Measurements from ENCODE around the gene CTNNA1.

DNA sequence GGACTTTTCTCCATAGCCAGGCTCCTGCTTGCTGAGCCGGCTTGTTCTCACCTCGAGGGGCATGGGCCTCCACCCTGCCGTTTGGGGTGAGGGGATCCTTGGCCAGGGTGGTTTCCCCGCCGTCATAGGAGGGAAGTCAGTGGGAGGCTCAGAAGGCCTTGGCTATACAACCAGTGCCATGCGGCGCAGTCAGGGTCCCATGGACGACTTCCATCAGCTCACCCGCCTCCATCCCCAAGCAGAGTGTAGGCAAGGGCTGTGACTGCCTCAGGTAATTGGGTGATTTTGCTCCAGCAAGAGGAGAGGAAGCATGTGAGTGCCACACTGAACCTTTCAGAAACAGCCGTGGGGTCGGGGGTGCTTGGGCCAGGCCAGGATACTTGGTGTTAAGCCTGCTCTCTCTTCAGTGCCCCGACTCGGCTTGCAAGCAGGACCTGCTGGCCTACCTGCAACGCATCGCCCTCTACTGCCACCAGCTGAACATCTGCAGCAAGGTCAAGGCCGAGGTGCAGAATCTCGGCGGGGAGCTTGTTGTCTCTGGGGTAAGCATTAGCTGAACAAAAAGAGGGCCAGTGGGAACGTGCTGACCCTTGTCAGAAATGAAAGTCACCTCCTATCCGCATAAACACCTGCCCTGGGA is 179.1 kb downstream of the CTNNA1 start:
- TF ChIP-seq POLR2A (IDR thresholded peaks at IDR 0.05) = no peak
- TF ChIP-seq, protein P1, sequence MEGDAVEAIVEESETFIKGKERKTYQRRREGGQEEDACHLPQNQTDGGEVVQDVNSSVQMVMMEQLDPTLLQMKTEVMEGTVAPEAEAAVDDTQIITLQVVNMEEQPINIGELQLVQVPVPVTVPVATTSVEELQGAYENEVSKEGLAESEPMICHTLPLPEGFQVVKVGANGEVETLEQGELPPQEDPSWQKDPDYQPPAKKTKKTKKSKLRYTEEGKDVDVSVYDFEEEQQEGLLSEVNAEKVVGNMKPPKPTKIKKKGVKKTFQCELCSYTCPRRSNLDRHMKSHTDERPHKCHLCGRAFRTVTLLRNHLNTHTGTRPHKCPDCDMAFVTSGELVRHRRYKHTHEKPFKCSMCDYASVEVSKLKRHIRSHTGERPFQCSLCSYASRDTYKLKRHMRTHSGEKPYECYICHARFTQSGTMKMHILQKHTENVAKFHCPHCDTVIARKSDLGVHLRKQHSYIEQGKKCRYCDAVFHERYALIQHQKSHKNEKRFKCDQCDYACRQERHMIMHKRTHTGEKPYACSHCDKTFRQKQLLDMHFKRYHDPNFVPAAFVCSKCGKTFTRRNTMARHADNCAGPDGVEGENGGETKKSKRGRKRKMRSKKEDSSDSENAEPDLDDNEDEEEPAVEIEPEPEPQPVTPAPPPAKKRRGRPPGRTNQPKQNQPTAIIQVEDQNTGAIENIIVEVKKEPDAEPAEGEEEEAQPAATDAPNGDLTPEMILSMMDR (IDR thresholded peaks at IDR 0.05) = no peak

Data from thyroid gland (tissue), 4 donors.